Left lobe of liver (tissue), 2 donors: ENCODE measurements around the gene IL16. TPM values are rescaled to one million over a fixed set of nuclear protein-coding genes. Genes with fewer than 3 reads are reported as not detected.
"Not testable (repeated sequence)": the region's sequence is repeated elsewhere in the genome, so short reads cannot be mapped to it uniquely, and the experiment has no call there.

ENCODE experiments used
- ATAC-seq: fragments of 200-7000 bp; cut with Tn5 transposase; one replicate; pipeline ENCODE4 v1.9.1; 2020; ENCODE audit warnings: mild to moderate bottlenecking, moderate library complexity
- DNase-seq: peaks from one replicate; pipeline ENCODE4 v3.0.0-alpha.2; 2020; ENCODE audit warnings: low spot score
- total RNA-seq: library from RNA; stranded (reverse); gene quantifications from one replicate; pipeline ENCODE4 v1.2.1, GENCODE V29; 2021
- donor health status: DM: no; HTN: no; CAD: no; lungs with moderate emphysema.
- donor health status: DM: no; HTN: yes; CAD: no.

Gene IL16
- total RNA-seq, 1 donor from 2014 or later = 2.1 TPM

DNA sequence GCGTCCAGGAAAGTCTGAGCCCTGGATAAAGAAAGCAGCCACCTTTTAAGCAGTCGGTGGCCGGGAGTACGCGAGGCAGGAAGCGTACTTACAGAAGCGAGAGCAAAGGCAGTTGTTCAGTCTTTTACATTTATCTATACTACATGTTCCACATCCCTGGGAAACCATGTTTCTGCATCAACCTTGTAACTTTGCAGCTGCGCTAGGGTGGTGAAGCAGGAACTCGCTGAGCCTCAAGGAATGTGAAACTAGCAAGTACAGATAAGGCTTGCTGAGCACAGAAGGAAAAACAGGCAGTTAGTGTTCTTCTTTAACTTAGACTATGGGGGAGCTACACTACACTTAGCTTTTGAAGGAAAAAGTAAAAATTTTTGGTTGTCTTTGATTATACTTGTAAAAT lies 134.5 kb downstream of the IL16 start:
- ATAC-seq, DNase-seq: not testable (repeated sequence)

DNA sequence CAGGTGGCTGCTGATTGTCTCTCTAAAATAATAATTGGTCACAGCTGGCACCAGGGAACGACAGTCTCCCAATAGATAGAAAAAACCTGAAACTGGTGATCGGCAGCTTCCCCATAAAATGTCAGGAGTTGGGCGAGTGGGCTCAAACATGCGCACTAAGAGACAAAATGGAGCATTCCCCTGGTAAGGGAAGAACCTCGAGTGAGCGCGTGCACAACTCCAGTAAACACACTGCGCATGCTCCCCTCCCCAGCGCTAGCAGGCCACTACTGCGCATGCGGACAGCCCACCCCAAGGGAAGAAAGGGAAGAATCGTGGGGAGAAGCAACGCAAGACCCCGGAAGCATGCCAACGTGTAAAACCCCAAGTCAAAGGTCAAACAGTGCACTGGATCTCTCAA lies 134.9 kb downstream of the IL16 start:
- DNase-seq = no peak

DNA sequence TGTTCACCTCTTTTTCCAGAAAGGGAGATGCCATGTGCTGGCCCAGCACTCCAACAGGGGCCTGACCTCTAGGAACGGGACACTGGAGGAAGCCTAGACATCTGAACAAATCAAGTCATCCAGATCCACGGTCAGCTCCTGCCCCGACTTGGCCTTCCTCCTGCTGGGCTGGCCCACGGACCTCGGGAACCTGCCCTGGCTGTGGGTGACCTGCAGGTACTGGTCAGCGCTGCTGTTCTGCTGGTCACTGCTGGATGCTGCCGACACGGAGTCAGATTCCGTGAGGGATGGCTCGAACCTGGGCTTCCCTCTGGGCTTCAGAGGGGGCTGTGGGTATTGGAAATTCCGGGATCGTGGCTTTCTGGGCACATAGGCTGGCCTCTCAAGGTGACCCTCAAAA lies 135.6 kb downstream of the IL16 start:
- DNase-seq = no peak
- no peak for ATAC-seq

More for the DNA sequence above, 134.9 kb downstream of the IL16 start:
- ATAC-seq = no peak

DNA sequence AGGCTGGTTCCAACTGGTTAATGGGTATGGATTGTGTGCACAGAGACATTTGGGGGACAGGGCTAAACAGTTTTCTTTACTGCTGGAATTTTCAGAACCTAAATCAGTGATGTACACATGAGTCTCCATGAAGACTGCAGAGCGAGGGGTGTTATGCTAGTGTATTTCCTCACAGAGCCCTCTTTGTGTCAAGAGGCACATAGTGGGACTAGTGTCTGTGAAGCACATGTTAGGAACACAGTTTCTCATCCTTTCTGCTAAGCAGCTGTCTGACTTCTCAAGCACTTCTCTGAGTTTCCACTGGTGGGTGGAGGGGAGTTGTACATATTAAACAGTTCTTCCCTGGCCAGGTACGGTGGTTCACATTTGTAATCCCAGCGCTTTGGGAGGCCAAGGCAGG lies 136.7 kb downstream of the IL16 start:
- ATAC-seq = no peak

DNA sequence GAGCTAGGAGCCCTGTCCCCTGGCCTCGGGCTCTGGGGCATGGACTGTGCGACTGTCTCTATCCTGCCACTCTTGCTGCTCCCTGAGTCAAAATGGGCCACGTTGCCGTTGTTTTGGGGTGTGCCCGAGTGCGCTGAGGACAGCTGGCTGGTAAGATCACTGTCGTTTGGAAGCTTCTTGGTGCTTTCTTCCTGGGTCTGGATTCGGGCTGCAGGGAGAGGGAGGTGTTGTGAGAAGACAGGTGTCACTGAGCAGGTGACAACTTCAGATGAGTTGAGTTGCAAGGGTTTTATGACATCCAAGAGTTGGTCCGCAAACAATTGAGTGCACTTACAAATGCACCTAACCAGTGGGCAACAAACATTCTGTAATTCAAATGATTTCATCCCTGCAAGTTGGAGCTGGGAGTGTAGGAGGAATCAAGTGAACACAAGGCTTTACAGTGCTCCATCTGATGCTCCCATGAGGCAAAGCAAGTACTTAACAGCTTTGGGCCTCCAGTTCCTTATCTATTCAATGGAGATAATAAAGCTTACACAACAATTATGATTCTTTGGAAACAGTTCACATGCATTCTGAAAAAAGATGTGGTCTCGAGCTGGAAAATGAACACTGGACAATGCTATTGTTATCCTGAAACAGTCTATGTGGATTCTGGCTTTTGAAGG lies 138.2 kb downstream of the IL16 start:
- no peak for DNase-seq
- no peak for ATAC-seq

More for the DNA sequence above, 136.7 kb downstream of the IL16 start:
- no peak for DNase-seq

DNA sequence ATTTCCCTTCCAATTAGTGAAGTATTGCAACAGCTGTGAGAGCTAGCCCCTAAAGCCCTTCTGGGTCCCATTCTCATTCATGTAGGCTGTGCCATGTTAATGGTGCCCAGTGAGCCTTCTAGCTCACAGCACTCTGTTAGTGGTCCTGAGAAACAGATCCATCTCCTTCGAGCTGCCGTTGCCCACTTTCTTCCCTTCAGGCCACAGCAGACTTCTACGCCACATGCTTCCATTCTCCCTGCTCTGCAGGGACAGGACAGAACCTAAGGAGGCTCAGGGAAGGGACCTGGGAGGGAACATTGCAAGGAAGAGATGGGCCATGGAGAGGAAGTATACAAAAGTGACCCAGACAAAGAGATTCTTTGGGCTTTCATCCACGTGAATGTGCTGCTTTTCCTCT lies 139.0 kb downstream of the IL16 start:
- DNase-seq = no peak
- ATAC-seq = no peak

DNA sequence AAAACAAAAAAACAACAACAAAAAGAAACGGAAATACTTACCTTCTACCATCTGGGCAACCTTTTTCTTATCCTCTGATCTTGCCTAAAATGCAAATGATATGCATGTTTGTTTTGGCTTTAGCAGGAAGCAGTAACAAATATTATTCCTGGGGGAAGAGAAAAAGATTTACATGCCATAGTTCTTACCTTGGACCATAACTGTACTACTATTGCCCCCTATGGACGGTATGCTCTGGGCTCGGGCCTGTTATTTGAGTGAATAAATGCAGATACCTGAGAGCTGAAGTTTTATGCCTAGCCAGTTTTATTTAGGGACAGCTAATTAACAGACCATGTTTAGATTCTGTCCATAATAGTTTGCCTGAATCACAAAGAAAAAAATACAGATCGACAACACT lies 139.9 kb downstream of the IL16 start:
- ATAC-seq (peak; percentile 63), DNase-seq (no peak)

DNA sequence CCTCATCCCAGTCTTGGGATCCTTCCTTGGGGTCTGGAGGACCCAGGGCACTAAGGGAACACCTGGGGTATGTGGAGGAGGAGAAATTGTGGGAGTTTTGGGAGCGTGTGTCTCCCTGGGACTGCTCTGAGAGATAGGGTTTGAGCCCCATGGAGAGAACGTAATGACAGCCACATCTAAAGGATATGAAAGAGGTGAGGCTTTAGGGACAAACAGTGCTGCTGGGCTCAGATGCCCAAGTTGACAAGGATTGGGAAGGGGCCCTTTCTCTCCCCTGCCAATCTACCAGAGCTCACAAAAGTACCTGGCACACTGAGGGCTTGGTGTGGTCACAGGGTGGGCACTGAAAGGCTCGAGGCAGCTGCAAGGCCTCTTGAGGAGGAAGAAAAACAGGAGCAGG lies 140.6 kb downstream of the IL16 start:
- ATAC-seq (no peak), DNase-seq (no peak)

DNA sequence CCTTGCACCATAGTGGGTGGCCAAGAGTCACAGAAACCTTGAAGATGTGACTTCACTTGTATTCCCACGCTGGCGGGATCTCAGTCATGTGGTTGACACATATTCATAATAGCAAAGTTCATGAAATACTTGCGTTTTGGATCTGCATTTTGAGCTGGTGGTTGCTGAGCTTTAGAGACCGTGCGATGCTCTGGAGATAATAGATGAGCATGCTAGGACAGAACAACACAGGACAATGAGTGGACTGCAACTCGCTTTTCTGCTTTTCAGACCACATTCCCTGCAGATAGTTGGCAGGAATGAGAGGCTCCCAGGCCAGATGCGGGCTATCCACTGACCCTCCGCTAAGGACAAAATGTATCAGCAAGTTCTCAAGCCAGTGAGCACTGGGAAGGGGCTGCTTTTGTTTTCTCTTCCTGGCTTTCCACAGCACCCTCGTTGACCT lies 141.1 kb downstream of the IL16 start:
- DNase-seq = no peak
- ATAC-seq = no peak

DNA sequence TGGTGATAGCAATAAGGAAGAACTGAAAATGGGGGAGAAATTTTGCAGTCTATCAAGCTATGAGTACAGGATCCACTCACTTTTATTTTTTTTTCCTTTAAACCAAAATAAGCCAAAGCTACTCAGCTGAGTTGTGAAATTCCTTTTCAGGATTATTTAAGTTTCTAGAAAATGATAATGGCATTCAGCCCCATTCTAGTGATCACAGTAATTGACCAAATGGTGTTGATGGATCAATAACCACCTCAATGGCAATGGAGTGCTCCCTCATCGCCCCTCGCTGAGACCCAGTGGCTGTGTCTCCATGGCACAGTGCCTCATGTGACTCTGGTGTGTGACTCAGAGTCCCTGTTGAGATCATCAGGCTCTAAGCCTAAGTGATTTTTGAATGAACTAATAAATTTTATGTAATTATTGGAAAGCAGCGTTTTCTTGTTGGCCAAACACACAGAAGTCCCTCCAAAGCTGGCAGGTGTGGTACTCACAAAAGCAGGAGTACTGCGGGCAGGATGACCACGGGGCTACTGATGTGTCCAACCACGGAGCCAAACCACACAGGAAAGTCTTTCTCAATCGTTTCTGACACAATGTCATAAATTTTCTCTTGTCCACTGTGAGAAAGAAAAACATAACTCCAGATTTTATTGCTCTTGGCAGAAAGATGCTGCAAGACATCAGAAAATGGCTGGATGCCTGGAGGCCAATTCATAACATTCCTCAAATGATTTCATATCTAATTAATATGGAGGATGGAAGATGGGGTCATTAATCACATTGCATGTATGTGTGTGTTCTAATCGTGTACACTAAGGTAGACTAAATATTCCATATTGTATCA lies 141.7 kb downstream of the IL16 start:
- DNase-seq = no peak

DNA sequence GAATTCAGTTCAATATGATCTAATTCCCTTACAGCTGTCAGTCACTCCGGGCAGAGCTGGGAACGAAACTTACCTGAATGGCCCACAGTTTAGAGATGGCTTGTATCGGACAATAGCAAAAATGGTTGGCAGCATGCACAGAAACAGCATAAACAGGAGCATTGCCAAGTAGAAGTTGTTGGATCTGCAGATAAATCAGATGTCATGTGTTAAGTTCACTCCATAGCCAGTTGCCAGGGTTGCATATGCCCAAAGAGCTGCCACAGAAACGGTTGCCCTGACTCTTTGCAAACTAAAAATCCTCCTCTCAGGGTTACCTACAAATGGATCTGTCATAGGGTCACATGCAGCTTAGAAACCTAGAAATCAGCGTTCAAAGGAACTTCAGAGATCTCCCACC lies 142.6 kb downstream of the IL16 start:
- ATAC-seq (no peak), DNase-seq (no peak)

More for the DNA sequence above, 141.7 kb downstream of the IL16 start:
- ATAC-seq = no peak

DNA sequence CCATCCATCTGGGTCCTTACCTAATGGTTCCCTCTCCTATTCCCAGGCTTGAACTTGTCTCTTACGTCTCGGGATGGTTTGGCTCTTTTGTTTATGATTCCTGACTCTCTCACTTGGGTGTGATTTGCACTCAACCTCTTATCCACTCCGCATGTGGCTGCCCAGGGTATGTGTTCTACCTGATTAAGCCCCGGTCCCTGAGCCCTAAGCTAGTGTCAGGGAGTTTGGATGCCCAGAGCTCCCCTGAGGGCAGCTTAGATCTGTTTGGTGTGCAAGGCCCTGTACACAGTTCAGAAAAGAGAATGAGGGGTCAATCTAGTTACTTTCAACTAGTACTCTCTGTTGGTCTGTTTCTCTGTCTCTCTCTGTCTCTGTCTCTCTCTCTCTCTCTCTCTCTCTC lies 143.2 kb downstream of the IL16 start:
- no peak for DNase-seq
- ATAC-seq = no peak

DNA sequence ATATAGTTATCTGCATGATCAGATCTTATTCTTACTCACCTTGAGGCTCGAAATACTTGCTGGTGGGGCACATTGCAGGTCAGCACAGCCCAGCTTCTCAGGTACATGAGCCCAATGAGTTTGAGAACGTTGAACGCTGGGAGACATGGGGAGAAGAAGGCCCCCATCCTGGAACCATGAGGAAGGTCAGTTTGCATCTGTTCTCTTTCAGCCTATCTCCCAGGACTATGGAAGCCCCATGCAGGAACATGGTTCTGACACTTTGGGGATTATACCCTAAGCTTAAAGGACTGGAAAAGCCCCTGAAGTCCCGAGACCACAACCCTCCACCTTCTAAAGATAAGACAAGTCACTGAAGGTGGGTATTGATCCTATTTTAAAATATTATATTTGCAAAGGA lies 144.7 kb downstream of the IL16 start:
- ATAC-seq (no peak), DNase-seq (no peak)

DNA sequence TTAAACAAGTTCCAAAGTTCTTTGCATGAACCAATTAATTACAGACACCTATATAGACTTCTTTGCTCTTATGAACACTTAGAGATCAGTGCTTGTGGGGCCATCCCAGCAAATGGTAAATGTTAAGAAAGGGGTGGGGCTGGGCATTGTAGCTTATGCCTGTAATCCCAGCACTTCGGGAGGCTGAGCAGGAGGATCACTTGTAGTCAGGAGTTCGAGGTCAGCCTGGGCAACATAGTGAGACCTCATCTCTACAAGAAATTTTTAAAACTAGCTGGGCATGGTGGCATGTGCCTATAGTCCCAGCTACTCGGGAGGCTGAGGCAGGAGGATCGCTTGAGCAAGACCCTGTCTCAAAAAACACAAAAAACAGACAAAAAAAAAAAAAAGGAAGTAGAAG lies 146.7 kb downstream of the IL16 start:
- no peak for DNase-seq
- ATAC-seq = no peak

DNA sequence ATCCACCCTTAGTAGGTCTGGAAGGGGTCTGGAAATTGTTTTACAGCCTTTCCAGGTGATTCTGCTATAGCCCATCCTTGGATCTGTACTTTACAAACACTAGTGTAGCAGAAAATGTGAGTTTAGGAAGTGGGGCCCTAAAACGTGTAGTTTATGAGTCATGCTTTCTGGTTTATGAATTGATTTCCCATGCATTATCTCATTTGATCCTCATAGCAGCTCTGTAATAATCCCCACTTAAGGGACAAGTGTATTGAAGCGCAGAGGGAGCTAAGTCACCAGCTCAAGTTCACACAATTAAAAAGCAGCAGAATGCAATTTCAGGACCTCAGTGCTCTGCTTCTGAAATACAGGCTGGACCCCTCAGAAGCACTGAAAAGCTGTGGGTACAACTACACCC lies 149.9 kb downstream of the IL16 start:
- ATAC-seq = no peak
- no peak for DNase-seq

DNA sequence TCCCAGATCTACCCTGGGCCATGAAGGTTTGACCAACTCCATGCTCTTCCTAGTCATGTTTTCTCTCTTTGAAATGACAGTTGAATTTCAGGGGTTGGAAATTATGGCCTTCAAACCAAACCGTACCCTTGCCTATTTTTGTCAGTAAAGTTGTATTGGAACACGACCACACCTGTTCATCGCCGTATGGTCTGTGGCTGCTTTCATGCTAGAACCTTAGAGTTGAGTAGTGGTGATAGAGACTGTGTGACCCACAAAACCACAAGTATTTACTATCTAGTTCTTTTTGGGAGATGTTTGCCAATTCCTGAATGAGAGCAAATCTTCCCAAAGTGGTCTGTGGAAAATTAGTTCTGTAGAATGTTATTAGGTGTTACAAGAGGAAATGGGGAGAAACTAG lies 151.2 kb downstream of the IL16 start:
- ATAC-seq (no peak), DNase-seq (no peak)

DNA sequence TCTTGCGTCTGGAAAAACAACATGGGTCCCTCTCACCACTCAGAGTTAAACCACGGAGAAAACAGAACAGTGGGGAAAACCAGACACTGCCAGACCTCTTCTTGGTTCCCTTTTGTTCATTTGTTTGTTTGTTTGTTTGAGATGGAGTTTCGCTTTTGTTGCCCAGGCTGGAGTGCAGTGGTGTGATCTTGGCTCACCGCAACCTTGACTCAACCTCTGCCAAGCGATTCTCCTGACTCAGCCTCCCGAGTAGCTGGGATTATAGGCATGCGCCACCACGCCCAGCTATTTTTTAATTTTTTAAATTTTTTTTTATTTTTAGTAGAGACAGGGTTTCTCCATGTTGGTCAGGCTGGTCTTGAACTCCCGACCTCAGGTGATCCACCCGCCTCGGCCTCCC lies 152.0 kb downstream of the IL16 start:
- not testable (repeated sequence) for ATAC-seq

DNA sequence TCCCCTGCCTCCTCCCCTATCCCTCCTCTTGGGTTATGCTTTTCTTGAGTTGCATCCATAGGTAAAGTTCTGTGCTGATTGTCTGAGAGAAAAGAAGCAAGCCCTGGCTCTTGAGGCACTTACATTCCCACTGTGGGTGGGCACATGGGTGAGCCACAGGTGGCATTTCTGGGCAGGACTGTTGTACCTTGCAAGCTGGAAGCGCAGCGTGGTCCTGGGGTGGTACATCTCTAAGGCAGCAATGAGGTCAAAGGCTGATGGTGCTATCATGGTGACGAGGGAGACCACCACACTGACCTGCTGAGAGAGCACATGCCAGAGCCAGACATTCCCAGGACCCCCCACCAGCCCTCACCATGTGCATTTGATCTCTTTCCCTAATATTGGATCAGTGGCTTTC lies 152.6 kb downstream of the IL16 start:
- DNase-seq (no peak), ATAC-seq (no peak)

More for the DNA sequence above, 152.0 kb downstream of the IL16 start:
- DNase-seq = not testable (repeated sequence)

DNA sequence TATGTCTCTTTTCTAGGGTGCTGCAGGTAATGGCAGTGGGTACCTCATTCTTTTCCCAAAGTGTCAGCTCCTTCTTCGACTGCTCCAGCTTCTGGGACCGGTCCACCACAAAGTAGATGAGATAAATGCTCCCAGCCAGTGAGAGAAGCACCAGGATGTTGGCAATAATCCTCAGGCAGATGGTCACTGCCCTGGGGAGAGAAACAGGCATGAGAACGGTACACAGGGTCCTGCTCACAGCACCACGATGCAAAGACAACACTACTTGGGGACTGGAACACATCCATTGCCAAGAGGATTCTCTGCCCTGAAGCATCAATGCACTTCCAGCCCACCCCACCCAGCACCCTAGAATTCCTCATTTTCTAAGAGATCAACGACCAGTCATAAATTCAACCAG lies 155.0 kb downstream of the IL16 start:
- DNase-seq (no peak), ATAC-seq (no peak)

DNA sequence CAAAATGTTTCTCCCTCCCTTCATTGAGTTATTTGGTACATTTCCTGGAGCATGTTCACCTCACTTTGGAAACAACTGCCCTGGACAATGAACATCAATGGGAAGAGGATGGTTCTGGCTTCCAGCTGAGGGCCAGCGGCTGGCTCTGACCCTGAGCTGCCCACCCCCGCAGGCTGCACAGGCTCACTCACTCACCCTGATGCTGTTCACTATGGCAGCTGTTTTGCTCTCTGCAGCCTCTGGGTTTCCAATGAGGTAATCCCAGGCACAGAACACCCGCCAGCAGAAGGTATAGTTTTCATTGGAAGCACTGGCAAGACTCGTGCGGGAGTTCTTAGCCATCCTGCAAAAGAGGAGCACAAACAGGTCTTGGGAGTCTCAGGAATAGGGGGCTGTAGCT lies 159.6 kb downstream of the IL16 start:
- no peak for ATAC-seq
- no peak for DNase-seq

DNA sequence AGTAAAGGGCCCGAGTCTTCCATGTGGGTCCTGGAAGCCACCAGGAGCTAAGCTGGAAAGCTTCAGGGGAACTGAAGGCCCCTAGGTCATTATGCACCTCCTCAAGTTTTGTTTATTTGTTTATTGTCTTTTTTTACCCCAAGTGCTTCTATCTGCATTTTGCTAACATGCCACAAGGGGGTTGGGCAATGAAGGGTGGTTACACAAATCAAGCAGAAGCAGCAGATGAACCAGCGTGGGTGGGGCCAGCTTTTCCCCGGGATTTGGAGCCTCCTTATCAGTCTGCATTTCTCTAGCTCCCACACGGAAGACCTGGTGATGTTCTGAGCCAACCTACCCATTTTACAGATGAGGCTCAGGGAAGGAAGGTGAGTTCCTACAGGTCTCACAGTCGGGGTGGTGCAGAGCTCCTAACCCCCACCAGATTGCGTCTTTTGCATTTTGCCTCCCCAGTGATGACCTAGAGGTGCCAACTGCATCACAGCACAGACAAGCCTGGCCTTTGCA lies 160.6 kb downstream of the IL16 start:
- DNase-seq = no peak
- ATAC-seq = no peak

DNA sequence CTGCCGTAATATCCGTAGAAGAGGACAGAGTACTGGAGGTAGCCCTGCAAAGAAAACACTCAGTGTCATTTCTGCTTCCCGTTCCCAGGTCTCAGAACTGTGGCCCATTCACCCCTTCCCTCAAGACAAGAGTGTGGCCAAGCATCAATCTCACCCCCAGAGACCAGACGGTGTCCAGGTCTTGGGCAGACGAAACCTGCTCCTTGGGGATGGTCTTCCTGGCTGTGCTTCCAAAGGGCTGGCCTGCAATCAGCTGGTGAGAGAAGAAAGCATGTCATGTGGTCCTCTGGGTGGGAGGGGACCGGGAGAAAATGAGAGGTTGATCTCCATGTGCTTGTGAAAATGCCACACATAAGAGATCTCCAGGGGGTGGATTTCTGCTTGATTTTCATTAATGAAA lies 161.6 kb downstream of the IL16 start:
- no peak for ATAC-seq
- no peak for DNase-seq
